ENCODE results near the gene ADAMTSL1.
A peak's percentile ranks its signal among the peaks of the same experiment; 100 is the strongest.

The ADAMTSL1 gene

GRCh38 chr9:18941060-18941740 is 467.2 kb downstream of the ADAMTSL1 start:
- DNase-seq (ENCODE audit: low spot score): no peak

GRCh38 chr9:18942801-18943200 is 468.8 kb downstream of the ADAMTSL1 start:
- DNase-seq (ENCODE audit: low spot score): peak; percentile 8

- DNase-seq (ENCODE audit: low spot score): no peak
Measured at GRCh38 chr9:18947892-18948339, 474.0 kb downstream of the ADAMTSL1 start.

GRCh38 chr9:18951936-18952335 is 478.0 kb downstream of the ADAMTSL1 start:
- no peak for DNase-seq (ENCODE audit: low spot score)

GRCh38 chr9:18955626-18956025 is 481.7 kb downstream of the ADAMTSL1 start:
- no peak for DNase-seq (ENCODE audit: low spot score)

All from kidney tubule cell (primary cell).